Body of pancreas (tissue), 4 donors: ENCODE data around the gene RHOXF2B.
"Not testable (repeated sequence)": the region's sequence is repeated elsewhere in the genome, so short reads cannot be mapped to it uniquely, and the experiment has no call there.

Source experiments
- CTCF ChIP-seq, 7 experiments: fragments of 450-650 bp in 4 of 7; fragments of 200-600 bp in 3 of 7; sonication (generic) in 3 of 7; IDR thresholded peaks; one replicate each; pipeline ENCODE4 v1.5.1; 2016 to 2019; ENCODE audit warnings: antibody characterized with exemption in 7 of 7
- POLR2A ChIP-seq, 3 donors: fragments of 450-650 bp; IDR thresholded peaks; one replicate each; pipeline ENCODE4 v1.6.1; 2016; ENCODE audit warnings: antibody characterized with exemption in 3 of 3, mild to moderate bottlenecking in 2 of 3

- TF ChIP-seq CTCF, POLR2A (IDR thresholded peaks at IDR 0.05): not testable (repeated sequence)
These were observed 27.2 kb upstream of the RHOXF2B start for GRCh38 chrX:120104707-120105106.
